ENCODE results near the gene RCN2. TPM values are rescaled to one million over a fixed set of nuclear protein-coding genes. Genes with fewer than 3 reads are reported as not detected.
A peak's percentile ranks its signal among the peaks of the same experiment; 100 is the strongest.

Gene RCN2
- total RNA-seq, 1 donor from 2014 or later, result 24.0 TPM

- ATAC-seq (no peak), DNase-seq (no peak)
- intact Hi-C loops (cut with micrococcal nuclease), result no loop called here
Observed at GRCh38 chr15:76967067-76967466, 35.5 kb downstream of the RCN2 start.

GRCh38 chr15:76968306-76968705, 36.8 kb downstream of the RCN2 start:
- intact Hi-C loops (cut with micrococcal nuclease), result no loop called here
- ATAC-seq (no peak), DNase-seq (no peak)

- intact Hi-C loops (cut with micrococcal nuclease), result no loop called here
Observed at GRCh38 chr15:76972389-76973361, 41.1 kb downstream of the RCN2 start.

GRCh38 chr15:76973362-76973743, 41.8 kb downstream of the RCN2 start:
- intact Hi-C loops (cut with micrococcal nuclease), result no loop called here
- peak; percentile 61 for ATAC-seq
- DNase-seq, result peak; percentile 67

More at GRCh38 chr15:76972389-76973361, 41.1 kb downstream of the RCN2 start:
- ATAC-seq, result peak; percentile 87
- peak; percentile 59 for DNase-seq

GRCh38 chr15:76973906-76974305, 42.4 kb downstream of the RCN2 start:
- intact Hi-C loops (cut with micrococcal nuclease), result no loop called here
- DNase-seq (no peak), ATAC-seq (no peak)

GRCh38 chr15:76974456-76975036, 43.0 kb downstream of the RCN2 start:
- DNase-seq (no peak), ATAC-seq (no peak)
- intact Hi-C loops (cut with micrococcal nuclease), result no loop called here

GRCh38 chr15:76976141-76976540, 44.6 kb downstream of the RCN2 start:
- ATAC-seq (no peak), DNase-seq (no peak)
- intact Hi-C loops (cut with micrococcal nuclease), result no loop called here

GRCh38 chr15:76976572-76977270, 45.2 kb downstream of the RCN2 start:
- DNase-seq (no peak), ATAC-seq (no peak)
- intact Hi-C loops (cut with micrococcal nuclease), result no loop called here

- no peak for ATAC-seq
- intact Hi-C loops (cut with micrococcal nuclease), result no loop called here
- no peak for DNase-seq
Observed at GRCh38 chr15:76978522-76979330, 47.2 kb downstream of the RCN2 start.

GRCh38 chr15:76979331-76979925, 47.9 kb downstream of the RCN2 start:
- intact Hi-C loops (cut with micrococcal nuclease), result no loop called here

GRCh38 chr15:76979996-76980520, 48.5 kb downstream of the RCN2 start:
- intact Hi-C loops (cut with micrococcal nuclease), result no loop called here
- ATAC-seq (no peak), DNase-seq (no peak)

More at GRCh38 chr15:76979331-76979925, 47.9 kb downstream of the RCN2 start:
- ATAC-seq, result no peak
- no peak for DNase-seq

GRCh38 chr15:76982356-76982755, 50.8 kb downstream of the RCN2 start:
- DNase-seq (no peak), ATAC-seq (no peak)
- intact Hi-C loops (cut with micrococcal nuclease), result no loop called here

- intact Hi-C loops (cut with micrococcal nuclease), result no loop called here
- no peak for ATAC-seq
- DNase-seq, result no peak
Observed at GRCh38 chr15:76982756-76983155, 51.2 kb downstream of the RCN2 start.

- no peak for DNase-seq
- intact Hi-C loops (cut with micrococcal nuclease), result no loop called here
- ATAC-seq, result peak; percentile 50
Observed at GRCh38 chr15:76983590-76984375, 52.2 kb downstream of the RCN2 start.

- intact Hi-C loops (cut with micrococcal nuclease), result no loop called here
- ATAC-seq (no peak), DNase-seq (no peak)
Observed at GRCh38 chr15:76986743-76987142, 55.2 kb downstream of the RCN2 start.

GRCh38 chr15:76987276-76987675, 55.7 kb downstream of the RCN2 start:
- ATAC-seq, result no peak
- intact Hi-C loops (cut with micrococcal nuclease), result no loop called here
- no peak for DNase-seq

- peak; percentile 88 for ATAC-seq
- DNase-seq, result peak; percentile 79
- intact Hi-C loops (cut with micrococcal nuclease), result no loop called here
Observed at GRCh38 chr15:76987896-76988860, 56.6 kb downstream of the RCN2 start.

Measured in left ventricle myocardium superior (tissue), 1 donor.